HG03159 (cell line): Measurements from ENCODE around the gene IRF4.

ENCODE experiments used
- ATAC-seq: cut with Tn5 transposase; IDR thresholded peaks from one replicate; pipeline ENCODE4 v1.9.1; 2021; ENCODE audit warnings: mild to moderate bottlenecking, moderate library complexity; ENCODE audit not compliant: unreplicated experiment

IRF4 gene

DNA sequence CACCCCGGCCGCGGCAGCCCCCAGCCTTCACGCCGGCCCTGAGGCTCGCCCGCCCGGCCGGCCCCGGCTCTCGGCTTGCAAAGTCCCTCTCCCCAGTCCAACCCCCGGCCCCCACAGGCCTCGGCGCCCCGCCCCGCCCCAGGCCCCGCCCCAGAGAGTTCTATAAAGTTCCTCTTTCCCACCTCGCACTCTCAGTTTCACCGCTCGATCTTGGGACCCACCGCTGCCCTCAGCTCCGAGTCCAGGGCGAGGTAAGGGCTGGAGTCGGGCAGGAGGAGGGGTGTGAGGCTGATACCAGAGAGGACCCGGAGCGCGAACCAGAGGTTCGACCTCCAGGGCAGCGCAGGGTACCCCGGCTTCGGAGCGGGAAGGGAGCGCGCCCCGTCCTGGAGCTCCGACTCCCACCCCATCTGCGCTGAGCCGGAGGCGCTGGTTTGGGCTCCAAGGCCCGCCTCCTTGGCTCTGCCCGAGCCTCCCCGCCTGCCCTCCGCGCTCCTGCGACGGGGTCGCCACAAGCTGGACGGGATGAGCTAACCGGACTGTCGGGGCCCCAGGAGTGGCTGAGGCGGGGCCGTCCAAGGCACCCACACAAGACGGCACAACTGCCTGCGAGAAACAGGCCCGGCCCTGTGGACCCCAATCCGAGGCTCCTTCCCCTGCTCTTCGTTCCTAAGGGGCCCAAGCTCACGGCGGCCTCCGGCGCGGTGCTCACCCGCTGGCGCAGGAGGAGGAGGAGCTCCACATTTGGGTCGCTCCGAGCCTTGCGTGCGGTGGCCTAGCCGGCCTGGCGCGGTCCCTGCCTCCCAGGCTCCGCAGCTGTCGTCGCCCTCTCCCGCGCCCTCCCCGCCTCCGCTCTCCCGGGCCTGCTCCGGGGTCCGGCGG lies at the start of gene IRF4:
Gene IRF4, plus strand, starts transcription at position 194 of the 882 bp plus-strand sequence. CDS start 1,401 bp downstream, outside the sequence.
- no peak for ATAC-seq

DNA sequence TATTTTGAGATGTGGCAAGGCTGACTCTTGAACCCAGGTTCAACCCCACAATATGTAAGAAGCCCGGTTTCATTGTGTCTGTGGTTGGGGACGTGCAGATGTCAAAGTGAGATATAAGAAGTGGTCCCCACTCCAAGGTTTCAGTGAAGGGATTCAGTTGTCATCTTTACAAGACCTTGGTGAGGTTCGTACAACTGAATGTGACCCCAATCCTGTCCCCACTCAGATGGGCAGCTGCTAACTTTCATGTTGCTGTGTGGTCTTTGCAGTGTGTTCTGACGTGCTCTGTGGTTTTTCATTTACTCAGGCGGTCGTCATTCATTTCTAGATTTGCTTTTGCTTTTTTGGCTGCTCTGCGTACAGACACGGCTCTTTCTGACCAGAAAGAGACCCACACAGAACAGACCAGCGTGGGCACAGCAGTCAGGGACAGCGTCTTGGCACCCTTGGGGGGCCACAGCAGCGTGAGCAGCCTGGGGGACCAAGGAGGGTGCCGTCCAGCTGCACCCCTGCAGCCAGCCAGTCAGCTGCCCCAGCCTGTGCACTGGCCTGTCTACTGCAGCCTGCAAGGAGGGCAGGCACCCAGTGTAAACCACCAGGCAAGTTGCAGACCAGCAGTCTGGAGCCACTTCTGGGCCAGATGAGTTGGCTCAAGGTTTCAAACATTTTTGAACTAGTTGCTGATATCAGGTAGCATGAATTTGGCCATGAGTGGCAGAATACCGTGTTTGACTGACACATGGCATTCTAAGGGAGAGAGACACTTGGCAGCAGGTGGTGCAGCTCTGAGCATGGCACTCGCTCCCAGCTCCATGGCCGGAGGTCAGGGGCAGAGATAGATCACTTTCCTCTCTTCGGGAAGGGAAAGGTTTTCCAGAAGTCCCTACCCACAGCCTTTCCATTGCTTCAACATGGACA lies 49.4 kb upstream of the IRF4 start:
- ATAC-seq, result peak; percentile 42

DNA sequence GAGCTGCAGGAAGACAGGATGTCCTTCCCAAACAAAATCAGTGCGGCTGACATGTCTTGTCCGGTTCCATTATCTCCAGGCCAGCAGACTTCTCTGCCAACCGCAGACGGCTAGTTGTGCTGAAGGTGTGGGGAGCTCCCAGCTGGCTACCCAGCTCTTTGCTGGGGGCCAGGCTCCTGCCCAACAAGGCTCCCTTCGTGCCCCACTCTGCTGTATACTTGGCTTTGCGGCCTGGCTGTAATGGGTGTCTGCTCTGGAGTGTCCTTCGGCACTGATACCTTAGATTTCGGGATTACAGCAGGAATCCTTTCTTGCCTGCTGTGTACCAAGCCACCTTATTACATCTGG lies 48.7 kb upstream of the IRF4 start:
- no peak for ATAC-seq

DNA sequence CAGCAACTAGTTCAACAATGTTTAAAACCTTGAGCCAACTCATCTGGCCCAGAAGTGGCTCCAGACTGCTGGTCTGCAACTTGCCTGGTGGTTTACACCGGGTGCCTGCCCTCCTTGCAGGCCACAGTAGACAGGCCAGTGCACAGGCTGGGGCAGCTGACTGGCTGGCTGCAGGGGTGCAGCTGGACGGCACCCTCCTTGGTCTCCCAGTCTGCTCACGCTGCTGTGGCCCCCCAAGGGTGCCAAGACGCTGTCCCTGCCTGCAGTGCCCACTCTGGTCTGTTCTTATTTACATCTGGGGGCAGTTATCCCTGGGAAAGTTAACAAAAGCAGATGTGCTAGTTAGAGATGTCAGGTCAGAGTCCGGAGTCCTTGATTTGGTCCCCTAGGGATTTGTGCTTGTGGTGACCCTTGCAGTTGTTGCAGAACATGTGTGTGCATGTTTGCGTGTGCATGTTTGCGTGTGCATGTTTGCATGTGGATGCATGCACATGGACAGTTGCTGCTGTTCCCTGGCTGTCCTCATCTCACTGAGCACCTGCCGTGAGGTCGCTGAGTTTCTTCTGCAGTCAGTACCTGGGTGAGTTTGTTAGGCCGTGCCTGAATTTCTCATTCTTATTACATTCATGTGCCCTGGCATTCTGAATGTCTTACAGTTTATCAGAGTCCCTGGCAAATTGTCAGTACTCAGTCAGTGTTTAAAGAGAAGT lies 48.2 kb upstream of the IRF4 start:
- no peak for ATAC-seq

DNA sequence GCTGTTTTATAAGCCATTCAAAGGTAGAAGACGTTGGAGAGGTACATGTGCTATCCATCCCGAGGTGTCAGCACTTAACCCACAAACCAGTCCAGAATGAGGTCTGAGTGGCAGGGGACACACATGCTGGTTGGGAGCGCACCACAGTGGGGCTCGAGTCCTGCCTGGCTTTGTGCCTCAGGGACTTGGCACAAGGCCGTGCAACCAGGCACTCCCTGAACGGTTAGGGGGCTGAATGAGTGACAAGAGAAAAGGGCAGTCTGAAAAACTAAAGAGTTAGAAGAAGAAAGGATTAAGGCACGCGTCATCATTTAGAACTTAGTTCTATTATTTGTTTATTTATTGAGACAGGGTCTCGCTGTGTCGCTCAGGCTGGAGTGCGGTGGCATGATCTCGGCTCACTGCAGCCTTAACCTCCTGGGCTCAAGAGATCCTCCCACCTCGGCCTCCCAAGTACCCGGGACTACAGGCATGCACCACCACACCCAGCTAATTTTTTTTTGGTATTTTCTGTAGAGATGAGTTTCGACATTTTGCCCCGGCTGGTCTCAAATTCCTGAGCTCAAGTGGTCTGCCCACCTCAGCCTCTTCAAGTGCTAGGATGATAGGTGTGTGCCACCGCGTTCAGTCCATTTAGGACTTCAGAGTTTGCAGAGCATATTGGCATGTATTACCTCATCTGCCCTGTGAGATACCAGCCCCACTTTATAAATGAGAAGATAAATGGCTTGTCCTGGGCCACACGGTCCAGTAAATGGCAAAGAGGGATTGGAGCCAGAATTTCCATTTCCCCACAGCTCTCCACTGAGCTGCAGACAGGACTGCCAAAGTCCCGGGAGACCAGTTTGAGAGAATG lies 47.4 kb upstream of the IRF4 start:
- no peak for ATAC-seq

DNA sequence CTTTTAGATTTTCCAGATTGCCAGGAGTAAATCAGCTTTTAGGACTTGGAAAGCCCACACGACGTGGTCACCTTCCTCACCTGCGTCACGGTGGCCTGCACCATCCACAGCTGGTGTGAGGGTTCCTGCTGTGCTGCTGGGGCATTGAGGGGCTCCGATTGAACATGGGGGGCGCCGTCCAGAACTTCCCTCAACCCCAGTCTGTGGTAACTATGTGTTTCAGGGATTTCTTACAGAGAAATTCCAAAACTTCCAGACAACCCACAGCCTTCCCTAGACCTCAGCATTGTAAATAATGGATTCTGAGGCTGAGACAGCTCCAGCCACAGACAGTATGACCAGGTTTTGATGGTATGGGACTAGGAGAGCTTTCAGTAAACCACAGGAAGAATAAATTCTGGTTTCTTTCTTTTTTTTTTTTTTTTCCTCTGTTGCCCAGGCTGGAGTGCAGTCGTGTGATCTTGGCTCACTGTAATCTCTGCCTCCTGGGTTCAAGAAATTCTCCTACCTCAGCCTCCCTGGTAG lies 46.7 kb upstream of the IRF4 start:
- no peak for ATAC-seq

DNA sequence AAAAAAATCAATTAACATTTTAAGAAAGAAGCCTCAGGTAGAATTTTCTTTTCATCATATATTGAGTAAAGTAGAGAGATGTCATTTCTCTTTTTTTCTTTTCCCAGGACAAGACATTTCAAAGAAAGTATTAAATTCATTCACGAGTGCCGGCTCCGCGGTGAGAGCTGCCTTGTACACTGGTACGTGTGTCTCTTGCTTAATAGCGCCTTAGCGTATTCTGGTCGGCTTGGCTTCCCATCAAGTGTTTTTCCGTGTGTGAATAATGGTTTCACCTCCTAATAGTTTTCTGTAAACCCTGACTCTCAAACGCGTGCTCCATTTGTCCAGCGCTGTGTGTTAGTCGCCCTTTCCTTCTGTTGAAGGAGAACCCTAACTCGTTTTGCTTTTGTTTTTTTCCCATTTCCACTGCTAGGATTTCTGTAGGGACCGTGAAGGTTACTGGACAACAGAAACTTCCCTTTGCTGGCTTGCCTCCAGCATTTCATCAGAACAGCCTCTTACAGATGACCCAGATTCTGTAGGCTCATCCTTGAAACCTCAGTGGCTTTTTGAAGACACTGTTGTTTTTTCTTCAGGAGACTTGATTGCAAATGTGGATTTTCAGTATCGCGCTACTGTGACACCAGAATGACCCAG lies 45.7 kb upstream of the IRF4 start:
- ATAC-seq, result no peak

DNA sequence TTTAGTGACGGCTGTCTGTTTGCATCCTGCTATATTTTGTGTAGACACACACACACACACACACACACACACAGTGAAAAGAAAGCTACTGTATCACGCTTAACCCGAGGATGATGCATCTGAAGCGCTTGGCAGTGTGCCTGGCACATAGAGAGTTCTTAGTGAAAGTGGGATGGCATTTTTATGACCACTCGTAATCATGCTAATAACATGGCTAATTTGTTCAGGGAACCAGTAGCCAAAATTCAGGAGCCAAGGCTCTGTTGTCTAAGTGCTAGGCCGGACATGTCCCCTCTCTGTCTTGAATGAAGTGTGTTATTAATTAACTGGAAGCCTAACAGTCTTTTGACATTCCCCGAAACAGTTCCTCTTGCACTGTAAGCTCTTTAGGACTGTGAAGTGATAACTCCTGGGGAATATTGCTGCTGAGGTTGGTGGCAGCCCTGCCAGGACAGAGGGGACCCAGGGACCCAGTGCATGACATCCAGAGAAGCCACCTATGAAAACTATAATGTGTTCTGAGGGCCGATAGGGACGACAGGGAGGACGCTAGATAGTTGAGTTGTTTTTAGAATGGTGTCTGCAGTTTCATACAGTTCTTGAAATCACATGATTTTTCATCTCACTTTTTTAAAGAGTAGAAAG lies 45.0 kb upstream of the IRF4 start:
- ATAC-seq, result no peak

DNA sequence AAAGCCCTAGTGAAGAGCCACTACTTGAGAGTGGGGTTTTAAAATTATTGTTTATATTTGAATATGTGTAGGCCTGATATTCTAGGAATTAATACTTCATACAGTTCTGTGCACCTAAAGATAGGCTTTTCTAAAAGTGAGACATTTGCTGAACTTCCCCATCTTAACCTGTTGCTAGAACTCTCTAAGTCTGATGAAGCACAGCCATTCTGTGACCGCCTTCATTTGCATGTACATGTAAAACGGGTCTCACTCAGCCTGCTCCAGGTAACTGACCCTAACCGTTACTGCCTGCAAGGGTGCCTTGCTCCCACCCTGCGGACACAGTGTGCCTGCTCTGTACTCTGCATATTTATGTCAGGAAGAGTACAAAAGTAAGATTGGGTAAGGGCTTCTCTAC lies 44.3 kb upstream of the IRF4 start:
- peak; percentile 61 for ATAC-seq

DNA sequence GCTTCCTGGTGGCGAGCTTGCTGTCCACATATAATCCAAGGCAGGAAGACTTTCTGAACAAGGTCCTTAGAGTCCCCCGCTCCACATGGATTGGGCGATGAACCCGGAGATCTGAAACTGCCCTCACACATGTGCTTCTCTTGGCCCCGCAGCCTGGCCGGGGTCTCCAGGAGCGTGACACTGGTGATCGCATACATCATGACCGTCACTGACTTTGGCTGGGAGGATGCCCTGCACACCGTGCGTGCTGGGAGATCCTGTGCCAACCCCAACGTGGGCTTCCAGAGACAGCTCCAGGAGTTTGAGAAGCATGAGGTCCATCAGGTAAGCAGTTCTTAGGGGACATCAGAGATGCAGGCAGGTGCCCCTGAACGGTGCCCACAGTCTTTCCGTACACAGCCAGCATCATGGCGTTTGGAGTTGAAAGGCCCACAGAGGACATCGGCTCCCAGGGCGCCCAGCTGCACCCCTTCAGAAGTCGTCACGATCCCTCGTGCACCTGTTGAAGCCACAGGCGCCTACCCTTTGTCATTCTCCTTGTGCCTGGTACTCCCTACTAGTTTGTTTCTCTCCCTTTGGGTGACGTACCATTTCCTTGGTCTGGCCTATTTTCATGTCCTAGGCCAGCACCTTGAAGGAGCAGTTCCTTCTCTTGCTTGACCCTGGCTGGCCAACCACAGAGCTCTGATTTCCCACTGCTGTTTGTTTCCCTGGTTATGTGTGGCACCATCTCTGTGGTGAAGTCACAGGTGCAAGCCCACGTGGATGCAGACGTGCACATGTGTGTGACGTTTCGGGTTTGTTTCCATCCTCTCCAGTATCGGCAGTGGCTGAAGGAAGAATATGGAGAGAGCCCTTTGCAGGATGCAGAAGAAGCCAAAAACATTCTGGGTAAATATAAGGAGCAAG lies 43.3 kb upstream of the IRF4 start:
- no peak for ATAC-seq

DNA sequence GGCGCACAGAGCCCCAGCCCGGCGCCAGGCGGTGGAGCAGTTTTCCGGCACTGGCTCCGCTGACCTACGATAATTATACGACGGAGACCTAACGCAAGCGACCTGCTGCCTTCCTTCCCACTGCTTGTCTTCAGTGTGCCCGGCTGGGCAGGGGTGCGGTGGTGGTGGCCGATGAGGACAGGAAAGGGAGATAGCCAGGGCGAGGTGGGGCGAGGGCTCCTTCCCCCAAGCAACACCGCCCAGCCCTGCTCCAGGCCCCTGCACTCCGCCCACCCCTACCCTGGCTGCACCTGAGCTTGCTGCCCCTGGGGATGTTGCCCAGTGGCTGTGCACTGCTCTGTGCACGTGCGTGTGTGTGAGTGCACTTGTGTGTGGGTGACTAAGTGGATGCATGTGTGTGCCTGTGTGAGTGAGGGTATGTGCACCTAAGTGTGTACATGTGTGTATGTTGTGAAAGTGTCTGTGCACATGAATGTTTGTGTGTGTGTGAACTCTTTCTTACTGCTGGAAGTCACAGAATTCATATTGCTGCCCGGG lies 42.6 kb upstream of the IRF4 start:
- no peak for ATAC-seq

DNA sequence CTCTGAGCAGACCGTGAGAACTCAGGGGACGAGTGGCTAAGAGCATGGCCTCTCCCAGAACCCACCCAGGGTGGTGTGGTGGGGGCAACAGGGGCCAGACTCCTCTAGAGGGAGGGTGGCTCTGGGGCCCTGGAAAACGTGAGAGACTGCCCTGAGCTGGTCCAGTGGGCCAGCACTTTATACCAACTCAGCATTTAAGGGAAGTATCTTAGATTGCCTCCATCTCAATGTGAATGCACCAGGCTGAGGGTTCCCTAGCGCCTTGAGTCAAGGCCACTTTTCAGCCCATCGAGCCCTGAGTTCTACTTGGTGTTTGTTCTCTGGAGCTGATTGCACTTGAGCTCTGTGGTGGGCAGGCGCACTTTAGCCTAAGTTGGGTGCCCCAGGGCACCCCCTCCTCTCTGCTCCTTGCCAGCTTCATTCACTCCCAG lies 42.0 kb upstream of the IRF4 start:
- ATAC-seq, result no peak

DNA sequence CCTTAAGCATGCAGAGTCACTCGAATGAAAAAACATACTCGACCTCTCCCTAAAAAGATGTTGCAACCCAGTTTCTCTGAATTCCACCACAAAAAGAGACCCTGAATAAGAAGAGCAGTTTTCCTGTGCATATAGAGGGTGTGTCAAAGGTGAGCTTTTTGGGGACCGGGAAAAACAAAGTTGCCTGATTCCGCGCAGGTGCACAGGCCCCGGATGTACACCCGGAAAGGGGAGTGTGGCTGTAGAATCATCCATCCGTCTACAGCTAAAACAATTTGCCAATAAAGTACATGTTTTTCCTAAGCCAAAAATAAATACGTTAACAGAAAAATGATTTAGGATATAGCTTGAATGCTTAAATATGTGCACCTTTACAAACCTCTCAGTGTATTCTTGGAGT lies 41.2 kb upstream of the IRF4 start:
- ATAC-seq, result no peak

DNA sequence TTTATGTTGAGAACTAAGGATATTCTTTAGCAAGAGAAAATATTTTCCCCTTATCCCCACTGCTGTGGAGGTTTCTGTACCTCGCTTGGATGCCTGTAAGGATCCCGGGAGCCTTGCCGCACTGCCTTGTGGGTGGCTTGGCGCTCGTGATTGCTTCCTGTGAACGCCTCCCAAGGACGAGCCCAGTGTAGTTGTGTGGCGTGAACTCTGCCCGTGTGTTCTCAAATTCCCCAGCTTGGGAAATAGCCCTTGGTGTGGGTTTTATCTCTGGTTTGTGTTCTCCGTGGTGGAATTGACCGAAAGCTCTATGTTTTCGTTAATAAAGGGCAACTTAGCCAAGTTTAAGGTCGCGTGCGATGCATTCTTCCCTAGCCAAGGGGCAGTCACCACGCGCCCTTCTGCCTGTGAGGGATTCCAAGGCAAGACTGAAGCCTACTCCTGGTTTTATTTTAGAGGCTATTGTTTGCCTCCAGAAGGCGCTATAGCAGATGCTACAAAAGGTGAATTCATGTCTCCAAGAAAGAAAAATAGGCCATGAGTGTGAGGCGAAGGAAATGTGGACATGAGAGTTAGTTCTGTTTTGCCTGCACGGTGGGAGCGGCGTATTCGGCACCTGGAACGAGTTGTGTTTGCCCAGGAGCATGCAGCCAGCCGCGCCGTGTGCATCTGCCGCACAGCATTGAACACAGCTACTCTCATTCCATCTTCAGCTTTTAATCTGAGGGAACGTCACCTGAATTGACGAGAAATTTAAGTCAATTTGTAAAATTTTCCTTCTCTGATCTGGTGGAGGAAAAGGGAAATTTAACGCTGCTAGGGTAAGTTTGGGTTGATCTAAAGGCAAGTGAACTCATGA lies 40.3 kb upstream of the IRF4 start:
- ATAC-seq, result no peak

DNA sequence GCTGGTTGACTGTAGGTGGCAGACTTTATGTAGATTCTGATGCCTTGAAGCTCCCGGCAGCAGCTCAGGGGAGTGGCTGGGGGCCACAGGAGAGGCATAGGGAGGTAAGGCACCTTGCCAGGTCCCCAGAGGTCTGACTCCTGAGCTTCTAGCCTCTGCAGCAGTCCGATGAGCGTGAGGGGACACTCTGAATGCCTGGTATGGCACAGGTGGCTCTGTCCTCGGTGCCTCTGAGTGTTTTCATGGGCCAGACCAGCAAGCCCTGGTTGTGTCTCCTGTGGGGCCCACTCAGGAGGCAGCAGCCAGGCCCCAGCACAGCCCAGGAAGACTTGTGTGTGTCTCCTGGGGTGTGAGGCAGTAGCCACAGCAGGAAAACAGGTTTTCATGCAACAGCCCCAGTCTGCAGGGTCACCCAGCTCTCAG lies 39.7 kb upstream of the IRF4 start:
- no peak for ATAC-seq

DNA sequence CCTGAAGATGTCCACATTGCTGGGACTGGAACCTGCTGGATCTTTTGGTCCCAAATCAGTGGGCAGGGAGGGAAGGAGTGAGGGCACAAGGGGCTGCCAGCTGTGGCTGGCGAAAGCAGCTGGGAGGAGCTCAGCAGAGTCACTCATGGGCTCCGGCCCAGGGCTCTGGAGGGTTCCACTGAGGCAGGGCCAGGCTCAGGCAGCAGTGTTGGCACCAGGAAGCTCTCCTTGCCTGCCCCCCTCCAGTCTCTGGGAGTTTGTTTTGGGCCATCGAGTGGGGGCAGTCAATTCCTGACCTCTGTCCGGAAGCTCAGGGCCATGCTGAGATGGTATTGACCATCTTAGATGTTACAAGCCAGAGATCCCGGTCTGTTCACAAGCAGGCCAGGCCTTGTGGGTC lies 39.1 kb upstream of the IRF4 start:
- no peak for ATAC-seq
